NCI-H2196 treated with DMSO at 0.1 percent for 48 hours (cell line): ENCODE measurements around the gene RYR2.
"Not testable (repeated sequence)": the region's sequence is repeated elsewhere in the genome, so short reads cannot be mapped to it uniquely, and the experiment has no call there.

Experiments
- DNase-seq: peaks from one replicate; lab custom pipeline; 2025; ENCODE audit not compliant: unreplicated experiment; lab: John Stamatoyannopoulos, UW

Gene RYR2

GRCh38 chr1:237528545-237528944, 486.6 kb downstream of the RYR2 start:
- DNase-seq, result no peak

GRCh38 chr1:237539055-237539454, 497.1 kb downstream of the RYR2 start:
- DNase-seq, result no peak

GRCh38 chr1:237542525-237543418, 500.8 kb downstream of the RYR2 start:
- no peak for DNase-seq

- no peak for DNase-seq
These were observed 511.1 kb downstream of the RYR2 start for GRCh38 chr1:237553078-237553477.

- DNase-seq, result no peak
These were observed 514.9 kb downstream of the RYR2 start for GRCh38 chr1:237556911-237557310.

GRCh38 chr1:237562242-237562823, 520.3 kb downstream of the RYR2 start:
- DNase-seq, result no peak

GRCh38 chr1:237565236-237565635, 523.3 kb downstream of the RYR2 start:
- no peak for DNase-seq

- no peak for DNase-seq
These were observed 524.6 kb downstream of the RYR2 start for GRCh38 chr1:237566581-237566980.

GRCh38 chr1:237568955-237569354, 527.0 kb downstream of the RYR2 start:
- no peak for DNase-seq

GRCh38 chr1:237570530-237570929, 528.5 kb downstream of the RYR2 start:
- DNase-seq, result no peak

GRCh38 chr1:237574536-237574935, 532.6 kb downstream of the RYR2 start:
- no peak for DNase-seq

- no peak for DNase-seq
These were observed 536.6 kb downstream of the RYR2 start for GRCh38 chr1:237578540-237578939.

- no peak for DNase-seq
These were observed 538.7 kb downstream of the RYR2 start for GRCh38 chr1:237580726-237581125.

GRCh38 chr1:237583270-237583669, 541.3 kb downstream of the RYR2 start:
- DNase-seq, result no peak

- DNase-seq, result no peak
These were observed 541.8 kb downstream of the RYR2 start for GRCh38 chr1:237583756-237584155.

- no peak for DNase-seq
These were observed 548.4 kb downstream of the RYR2 start for GRCh38 chr1:237590386-237590785.

GRCh38 chr1:237591353-237591752, 549.4 kb downstream of the RYR2 start:
- DNase-seq, result no peak

- DNase-seq, result not testable (repeated sequence)
These were observed 561.1 kb downstream of the RYR2 start for GRCh38 chr1:237603036-237603568.

GRCh38 chr1:237608433-237608832, 566.4 kb downstream of the RYR2 start:
- no peak for DNase-seq

GRCh38 chr1:237610157-237610556, 568.2 kb downstream of the RYR2 start:
- no peak for DNase-seq

GRCh38 chr1:237613984-237614383, 572.0 kb downstream of the RYR2 start:
- DNase-seq, result no peak

- no peak for DNase-seq
These were observed 577.6 kb downstream of the RYR2 start for GRCh38 chr1:237619553-237619952.
